ENCODE results near the gene BCHE. TPM values are rescaled to one million over a fixed set of nuclear protein-coding genes. Genes with fewer than 3 reads are reported as not detected.

The BCHE gene
- total RNA-seq, 2 donors from 2014 or later, result 1.6 to 5.4 TPM

GRCh38 chr3:165748094-165748493 is 89.1 kb downstream of the BCHE start:
- Histone ChIP-seq H3K9me3 (no peaks in the 10 kb centered on the region), H3K4me1 (no peaks in the 10 kb centered on the region), H3K36me3 (no peaks in the 10 kb centered on the region), H3K4me3 (no peak overlapping the region), H3K9ac (ENCODE audit: low read depth in 2 of 2, low read length in 2 of 2) (no peak overlapping the region), H3K27me3 (no peaks in the 10 kb centered on the region), H3K27ac (no peak overlapping the region)
- no peak for TF ChIP-seq CTCF (IDR thresholded peaks at IDR 0.05)
- intact Hi-C loops (cut with DNase I), result no loop called here
- no peak for DNase-seq

GRCh38 chr3:165746874-165747273 is 90.3 kb downstream of the BCHE start:
- intact Hi-C loops (cut with DNase I), result no loop called here
- DNase-seq, result no peak

GRCh38 chr3:165744025-165744424 is 93.2 kb downstream of the BCHE start:
- no peak for TF ChIP-seq CTCF (IDR thresholded peaks at IDR 0.05)
- Histone ChIP-seq H3K27me3 (no peaks in the 10 kb centered on the region), H3K4me1 (no peaks in the 10 kb centered on the region), H3K27ac (no peak overlapping the region), H3K36me3 (no peaks in the 10 kb centered on the region), H3K9me3 (no peaks in the 10 kb centered on the region), H3K9ac (ENCODE audit: low read depth in 2 of 2, low read length in 2 of 2) (no peak overlapping the region), H3K4me3 (no peak overlapping the region)
- DNase-seq, result no peak
- intact Hi-C loops (cut with DNase I), result no loop called here

More at GRCh38 chr3:165746874-165747273, 90.3 kb downstream of the BCHE start:
- TF ChIP-seq CTCF (IDR thresholded peaks at IDR 0.05), result no peak
- H3K27me3 ChIP-seq, result no peaks in the 10 kb centered on the region
- no peaks in the 10 kb centered on the region for H3K9me3 ChIP-seq
- no peaks in the 10 kb centered on the region for H3K4me1 ChIP-seq
- no peaks in the 10 kb centered on the region for H3K36me3 ChIP-seq
- H3K27ac ChIP-seq, result no peak overlapping the region
- H3K9ac ChIP-seq (ENCODE audit: low read depth in 2 of 2, low read length in 2 of 2), result no peak overlapping the region
- H3K4me3 ChIP-seq, result no peak overlapping the region

- intact Hi-C loops (cut with DNase I), result no loop called here
- Histone ChIP-seq H3K27ac (no peak overlapping the region), H3K36me3 (no peaks in the 10 kb centered on the region), H3K9me3 (no peaks in the 10 kb centered on the region), H3K27me3 (no peaks in the 10 kb centered on the region), H3K4me3 (no peak overlapping the region), H3K4me1 (no peaks in the 10 kb centered on the region), H3K9ac (ENCODE audit: low read depth in 2 of 2, low read length in 2 of 2) (no peak overlapping the region)
- DNase-seq, result no peak
- no peak for TF ChIP-seq CTCF (IDR thresholded peaks at IDR 0.05)
Observed at GRCh38 chr3:165742351-165742750, 94.9 kb downstream of the BCHE start.

- no peak for DNase-seq
- intact Hi-C loops (cut with DNase I), result no loop called here
- H3K4me1 ChIP-seq, result no peaks in the 10 kb centered on the region
- no peak for TF ChIP-seq CTCF (IDR thresholded peaks at IDR 0.05)
- H3K36me3 ChIP-seq, result no peaks in the 10 kb centered on the region
- H3K9me3 ChIP-seq, result no peaks in the 10 kb centered on the region
- no peak overlapping the region for H3K9ac ChIP-seq (ENCODE audit: low read depth in 2 of 2, low read length in 2 of 2)
- H3K27ac ChIP-seq, result no peak overlapping the region
- H3K4me3 ChIP-seq, result no peak overlapping the region
- no peaks in the 10 kb centered on the region for H3K27me3 ChIP-seq
Observed at GRCh38 chr3:165729756-165730155, 107.5 kb downstream of the BCHE start.

- Histone ChIP-seq H3K4me3 (no peak overlapping the region), H3K27ac (no peak overlapping the region), H3K4me1 (no peaks in the 10 kb centered on the region), H3K9me3 (no peaks in the 10 kb centered on the region), H3K9ac (ENCODE audit: low read depth in 2 of 2, low read length in 2 of 2) (no peak overlapping the region), H3K36me3 (no peaks in the 10 kb centered on the region), H3K27me3 (no peaks in the 10 kb centered on the region)
- TF ChIP-seq CTCF (IDR thresholded peaks at IDR 0.05), result no peak
- intact Hi-C loops (cut with DNase I), result no loop called here
- DNase-seq, result no peak
Observed at GRCh38 chr3:165728924-165729323, 108.3 kb downstream of the BCHE start.
